MCF 10A (cell line): Measurements from ENCODE around the gene ZFHX3. TPM values are rescaled to one million over a fixed set of nuclear protein-coding genes. Genes with fewer than 3 reads are reported as not detected.

ENCODE experiments used
- BruUV-seq: library from RNA; stranded (reverse); fragments of 400-500 nt; replicated peaks from 2 replicates; lab custom pipeline; 2021; lab: Mats Ljungman, UMichigan
- CTCF ChIA-PET: fragments of 300-600 bp; sonication (Branson Sonifier 250); formaldehyde crosslinking; extraction: SDS; loops from one replicate; lab custom pipeline; 2021; ENCODE audit warnings: antibody characterized with exemption, inconsistent platforms; lab: Yijun Ruan, JAX
- POLR2A ChIA-PET: fragments of 300-600, 350-650 bp; sonication (Branson Sonifier 250); formaldehyde crosslinking; extraction: SDS; loops from one replicate; lab custom pipeline; 2020; ENCODE audit warnings: antibody characterized with exemption, inconsistent platforms; lab: Yijun Ruan, JAX
- DNase-seq: peaks from one replicate; pipeline ENCODE4 v3.0.0-alpha.2; 2018; ENCODE audit not compliant: unreplicated experiment
- H3K27ac Mint-ChIP-seq: one replicate; pipeline ENCODE4 v1.8.0; 2022; ENCODE audit warnings: mild to moderate bottlenecking, low read depth, mixed read lengths; ENCODE audit not compliant: unreplicated experiment
- H3K27me3 Mint-ChIP-seq: one replicate; pipeline ENCODE4 v1.8.0; 2022; ENCODE audit warnings: mixed read lengths; ENCODE audit not compliant: insufficient read depth, unreplicated experiment
- H3K36me3 Mint-ChIP-seq: one replicate; pipeline ENCODE4 v1.8.0; 2022; ENCODE audit warnings: mild to moderate bottlenecking, moderate library complexity, mixed read lengths; ENCODE audit not compliant: insufficient read depth, unreplicated experiment
- H3K4me1 Mint-ChIP-seq: one replicate; pipeline ENCODE4 v1.8.0; 2022; ENCODE audit warnings: mixed read lengths; ENCODE audit not compliant: insufficient read depth, unreplicated experiment
- H3K4me3 Mint-ChIP-seq: one replicate; pipeline ENCODE4 v1.8.0; 2022; ENCODE audit warnings: mild to moderate bottlenecking, moderate library complexity, mixed read lengths; ENCODE audit not compliant: unreplicated experiment
- H3K9me3 Mint-ChIP-seq: one replicate; pipeline ENCODE4 v1.8.0; 2022; ENCODE audit warnings: mixed read lengths; ENCODE audit not compliant: unreplicated experiment
- intact Hi-C: fragments of 100-400 bp; cut with micrococcal nuclease; formaldehyde crosslinking; loops from 2 replicates; pipeline ENCODE4 v1.14.1; 2022
- total RNA-seq: library from RNA; stranded (reverse); gene quantifications from 2 replicates; pipeline ENCODE4 v1.2.3, GENCODE V29; 2022
- TF ChIP-seq, protein P1 (sequence below): fragments of 200-600 bp; IDR thresholded peaks from one replicate; pipeline ENCODE4 v1.8.0; 2022; ENCODE audit warnings: antibody characterized with exemption, mild to moderate bottlenecking; ENCODE audit not compliant: unreplicated experiment

Gene ZFHX3
- total RNA-seq, 1 experiment from 2014 or later = 27.4 TPM

DNA sequence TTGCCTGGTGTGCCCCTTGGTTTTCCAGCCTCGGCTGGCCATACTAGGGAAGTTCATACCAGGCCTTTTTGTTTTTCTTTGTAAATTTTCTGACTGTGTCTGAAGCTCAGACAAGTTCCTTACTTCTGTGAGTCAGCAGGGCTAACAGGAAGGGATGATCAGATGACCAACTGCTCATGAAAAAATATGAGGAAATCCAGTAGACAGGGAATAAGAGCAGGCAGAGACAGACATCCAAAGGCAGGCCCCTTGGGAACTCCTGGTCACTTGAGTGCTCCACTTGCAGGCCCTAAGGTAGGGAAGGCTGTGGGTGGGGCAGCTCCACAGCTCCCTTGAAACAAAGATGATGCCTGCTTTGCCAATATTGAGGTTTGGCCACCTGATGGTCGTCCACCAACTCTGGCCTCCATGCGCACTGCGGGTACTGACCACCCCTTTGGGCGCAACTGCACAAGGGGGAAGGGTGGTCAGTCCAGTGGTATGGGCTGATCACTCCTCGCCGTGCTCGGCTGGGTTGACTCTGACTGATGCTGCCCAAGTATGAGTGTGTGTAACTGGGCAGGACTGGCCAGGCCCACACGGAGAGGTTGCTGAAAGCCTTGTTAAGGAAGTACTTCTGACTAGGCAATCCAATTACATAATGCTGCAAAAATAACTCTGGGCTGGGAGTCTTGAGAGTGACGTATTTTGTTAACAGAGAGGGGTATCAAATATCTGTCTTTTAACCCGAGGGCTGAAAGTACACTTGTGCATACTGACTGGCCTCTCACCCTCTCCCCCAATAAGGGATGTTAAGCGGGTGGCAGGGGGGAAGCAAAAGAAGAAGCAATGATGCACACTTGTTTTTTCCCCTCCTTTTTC is 20.8 kb upstream of the ZFHX3 start:
- Mint-ChIP-seq H3K4me1 (peaks cover 36% of the 10 kb centered on the region), H3K36me3 (peaks cover 4% of the 10 kb centered on the region), H3K27me3 (no peaks in the 10 kb centered on the region), H3K4me3 (no peak overlapping the region), H3K9me3 (no peaks in the 10 kb centered on the region), H3K27ac (peak overlapping the region; percentile 96)
- TF ChIP-seq, protein P1, sequence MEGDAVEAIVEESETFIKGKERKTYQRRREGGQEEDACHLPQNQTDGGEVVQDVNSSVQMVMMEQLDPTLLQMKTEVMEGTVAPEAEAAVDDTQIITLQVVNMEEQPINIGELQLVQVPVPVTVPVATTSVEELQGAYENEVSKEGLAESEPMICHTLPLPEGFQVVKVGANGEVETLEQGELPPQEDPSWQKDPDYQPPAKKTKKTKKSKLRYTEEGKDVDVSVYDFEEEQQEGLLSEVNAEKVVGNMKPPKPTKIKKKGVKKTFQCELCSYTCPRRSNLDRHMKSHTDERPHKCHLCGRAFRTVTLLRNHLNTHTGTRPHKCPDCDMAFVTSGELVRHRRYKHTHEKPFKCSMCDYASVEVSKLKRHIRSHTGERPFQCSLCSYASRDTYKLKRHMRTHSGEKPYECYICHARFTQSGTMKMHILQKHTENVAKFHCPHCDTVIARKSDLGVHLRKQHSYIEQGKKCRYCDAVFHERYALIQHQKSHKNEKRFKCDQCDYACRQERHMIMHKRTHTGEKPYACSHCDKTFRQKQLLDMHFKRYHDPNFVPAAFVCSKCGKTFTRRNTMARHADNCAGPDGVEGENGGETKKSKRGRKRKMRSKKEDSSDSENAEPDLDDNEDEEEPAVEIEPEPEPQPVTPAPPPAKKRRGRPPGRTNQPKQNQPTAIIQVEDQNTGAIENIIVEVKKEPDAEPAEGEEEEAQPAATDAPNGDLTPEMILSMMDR = no peak
- POLR2A ChIA-PET = interaction anchor here (0.6 to 5.8 kb wide), 11 partner anchors 11 to 1207 kb away, joined by 3 to 111 read pairs (median 3); partner anchors contain the start of gene ZFHX3
- CTCF ChIA-PET = interaction anchor here (0.6 to 1.6 kb wide), 9 partner anchors 9 to 1151 kb away, joined by 3 to 9 read pairs (median 4); no protein-coding TSS in a partner anchor
- intact Hi-C loops = no loop called here
- peak; percentile 86 for DNase-seq
- TSS peak; percentile 60 for BruUV-seq

DNA sequence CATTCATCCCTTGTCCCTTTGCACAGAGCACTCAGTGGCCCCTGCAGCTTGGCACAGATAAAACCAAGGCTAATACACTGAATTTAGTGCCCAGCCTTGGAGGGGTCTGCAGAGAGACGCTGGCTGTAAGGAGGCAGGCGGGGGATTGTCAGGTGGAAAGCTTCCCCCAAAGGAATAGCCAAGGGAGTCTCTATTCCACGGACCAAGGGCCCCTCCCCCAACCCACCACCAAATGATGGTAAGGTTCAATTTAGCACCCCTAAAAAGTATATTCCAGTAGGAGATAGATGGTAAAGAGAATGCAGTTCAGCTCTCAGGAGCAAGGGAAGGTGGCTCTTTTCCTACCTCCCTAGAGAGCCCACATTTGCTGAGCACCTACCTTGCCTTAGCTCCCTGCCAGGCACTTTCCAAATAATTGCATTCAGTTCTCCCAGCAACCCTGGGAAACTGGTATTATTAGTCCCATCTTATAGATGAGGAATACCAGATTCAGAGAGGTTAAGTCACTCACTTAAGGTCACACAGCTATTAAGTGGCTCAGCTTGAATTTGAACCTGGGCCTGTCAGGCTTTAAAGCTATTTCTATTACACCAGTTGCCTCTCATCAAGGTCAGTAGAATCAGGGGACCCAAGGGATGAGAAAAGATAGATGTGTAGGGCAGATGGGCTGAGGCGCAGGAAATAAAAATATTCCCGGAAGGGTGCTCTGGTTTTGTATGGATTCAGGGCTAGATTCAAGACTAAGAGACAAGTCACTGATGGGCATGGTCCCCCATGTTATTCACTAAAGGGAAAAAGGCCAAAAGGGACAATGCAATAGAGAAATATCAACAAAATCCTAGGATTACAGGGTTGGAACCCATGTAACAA is 20.0 kb upstream of the ZFHX3 start:
- no peak overlapping the region for H3K4me3 Mint-ChIP-seq
- DNase-seq = no peak
- H3K27me3 Mint-ChIP-seq = no peaks in the 10 kb centered on the region
- peaks cover 6% of the 10 kb centered on the region for H3K36me3 Mint-ChIP-seq
- H3K27ac Mint-ChIP-seq = peak overlapping the region; percentile 96
- no peaks in the 10 kb centered on the region for H3K9me3 Mint-ChIP-seq
- ChIA-PET CTCF (interaction anchor here (0.6 to 1.4 kb wide), 7 partner anchors 8 to 1150 kb away, joined by 3 to 9 read pairs (median 3); no protein-coding TSS in a partner anchor), POLR2A (interaction anchor here (0.6 to 5.8 kb wide), 8 partner anchors 11 to 1208 kb away, joined by 3 to 111 read pairs (median 4); no protein-coding TSS in a partner anchor)
- no TSS peak for BruUV-seq
- TF ChIP-seq, protein P1 = no peak
- intact Hi-C loops = no loop called here
- H3K4me1 Mint-ChIP-seq = peaks cover 38% of the 10 kb centered on the region

DNA sequence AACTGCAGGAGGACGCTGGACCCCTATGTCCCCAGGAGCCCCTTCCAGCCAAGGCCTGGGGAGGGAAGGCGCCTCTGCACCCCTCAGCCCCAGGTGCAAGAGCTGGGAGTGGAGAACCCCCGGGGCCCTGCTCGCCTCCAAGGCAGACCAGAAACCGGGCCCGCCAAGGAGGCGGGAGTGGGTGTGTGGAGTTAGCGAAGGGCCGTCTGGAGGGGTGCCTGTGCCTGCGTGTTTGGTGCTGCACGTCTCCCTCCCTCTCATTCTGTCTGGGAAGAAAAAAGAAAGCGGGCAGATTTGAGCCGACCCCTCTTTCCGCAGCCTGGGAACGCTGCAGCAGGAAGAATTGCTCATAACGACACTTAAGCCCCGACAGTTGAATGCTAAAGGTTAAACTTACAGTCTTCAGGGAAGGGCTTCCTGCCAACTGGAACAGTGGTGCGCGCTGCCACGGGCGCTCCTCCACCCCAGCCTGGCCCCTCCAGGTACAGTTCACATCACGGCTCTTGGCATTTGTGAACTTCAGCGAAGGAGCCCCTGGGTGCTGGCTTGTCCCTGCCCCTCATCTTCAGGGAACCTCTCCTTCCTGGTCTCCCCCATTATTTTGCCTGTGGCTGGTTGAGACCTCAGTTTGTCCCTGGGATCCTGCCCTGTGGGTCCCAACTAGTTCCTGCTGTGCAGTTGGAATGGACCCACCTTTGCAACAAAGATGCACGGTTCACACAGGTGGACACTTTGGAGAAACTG is 19.2 kb upstream of the ZFHX3 start:
- H3K9me3 Mint-ChIP-seq = no peaks in the 10 kb centered on the region
- TF ChIP-seq, protein P1 = no peak
- BruUV-seq = no TSS peak
- ChIA-PET CTCF (no interaction called here), POLR2A (interaction anchor here (4.8 to 5.8 kb wide), 2 partner anchors 10 to 14 kb away, joined by 56 to 111 read pairs; no protein-coding TSS in a partner anchor)
- no peak overlapping the region for H3K27ac Mint-ChIP-seq
- DNase-seq = no peak
- peaks cover 6% of the 10 kb centered on the region for H3K36me3 Mint-ChIP-seq
- H3K4me3 Mint-ChIP-seq = no peak overlapping the region
- H3K27me3 Mint-ChIP-seq = no peaks in the 10 kb centered on the region
- intact Hi-C loops = no loop called here
- peaks cover 43% of the 10 kb centered on the region for H3K4me1 Mint-ChIP-seq
